HEK293T (cell line): ENCODE results near the gene LIX1.
"Not testable (repeated sequence)": the region's sequence is repeated elsewhere in the genome, so short reads cannot be mapped to it uniquely, and the experiment has no call there.

Experiments
- CTCF ChIA-PET: fragments of 350-600 bp; formaldehyde crosslinking; extraction: SDS; loops from one replicate; lab custom pipeline; 2021; ENCODE audit warnings: antibody characterized with exemption, inconsistent platforms; lab: Yijun Ruan, JAX
- POLR2A ChIA-PET: fragments of 350-600 bp; formaldehyde crosslinking; extraction: SDS; loops from one replicate; lab custom pipeline; 2020; ENCODE audit warnings: antibody characterized with exemption, inconsistent platforms; lab: Yijun Ruan, JAX
- DNase-seq: peaks from one replicate; pipeline ENCODE4 v3.0.0; 2012; ENCODE audit warnings: mixed read lengths; ENCODE audit errors: extremely low spot score
- ARNT ChIP-seq: fragments of 450-650 bp; IDR thresholded peaks from 2 replicates; pipeline ENCODE4 v1.6.1; 2017; ENCODE audit warnings: mild to moderate bottlenecking
- BHLHE40 ChIP-seq: fragments of 450-650 bp; IDR thresholded peaks from 2 replicates; pipeline ENCODE4 v1.6.1; 2016; ENCODE audit warnings: mild to moderate bottlenecking, moderate library complexity, borderline replicate concordance
- CTBP1 ChIP-seq: fragments of 450-650 bp; IDR thresholded peaks from 2 replicates; pipeline ENCODE4 v1.6.1; 2016; ENCODE audit warnings: borderline replicate concordance
- ELF4 ChIP-seq: fragments of 450-650 bp; IDR thresholded peaks from 2 replicates; pipeline ENCODE4 v1.6.1; 2017; ENCODE audit warnings: antibody characterized with exemption
- FOXA1 ChIP-seq: fragments of 450-650 bp; IDR thresholded peaks from 2 replicates; pipeline ENCODE4 v1.6.1; 2016; ENCODE audit warnings: mild to moderate bottlenecking
- FOXK2 ChIP-seq: fragments of 450-650 bp; IDR thresholded peaks from 2 replicates; pipeline ENCODE4 v1.6.1; 2016; ENCODE audit warnings: mild to moderate bottlenecking
- FOXM1 ChIP-seq: fragments of 450-650 bp; IDR thresholded peaks from 2 replicates; pipeline ENCODE4 v1.6.1; 2017; ENCODE audit warnings: mild to moderate bottlenecking, borderline replicate concordance
- HDGF ChIP-seq: fragments of 450-650 bp; IDR thresholded peaks from 2 replicates; pipeline ENCODE4 v1.6.1; 2017; ENCODE audit warnings: antibody characterized with exemption, borderline replicate concordance
- L3MBTL2 ChIP-seq: fragments of 450-650 bp; conservative IDR thresholded peaks from 2 replicates; pipeline ENCODE4 v1.6.1; 2016; ENCODE audit warnings: mild to moderate bottlenecking
- LEF1 ChIP-seq: fragments of 450-650 bp; IDR thresholded peaks from 2 replicates; pipeline ENCODE4 v1.6.1; 2017; ENCODE audit warnings: mild to moderate bottlenecking, borderline replicate concordance
- NFRKB ChIP-seq: fragments of 450-650 bp; IDR thresholded peaks from 2 replicates; pipeline ENCODE4 v1.6.1; 2016; ENCODE audit warnings: mild to moderate bottlenecking, moderate library complexity
- PKNOX1 ChIP-seq: fragments of 450-650 bp; IDR thresholded peaks from 2 replicates; pipeline ENCODE4 v1.6.1; 2016
- SP1 ChIP-seq: fragments of 450-650 bp; IDR thresholded peaks from 2 replicates; pipeline ENCODE4 v1.6.1; 2017
- SUZ12 ChIP-seq: fragments of 450-650 bp; IDR thresholded peaks from 2 replicates; pipeline ENCODE4 v1.6.1; 2016; ENCODE audit warnings: mild to moderate bottlenecking
- TARDBP ChIP-seq: fragments of 450-650 bp; IDR thresholded peaks from 2 replicates; pipeline ENCODE4 v1.6.1; 2016
- ZNF384 ChIP-seq: fragments of 450-650 bp; IDR thresholded peaks from 2 replicates; pipeline ENCODE4 v1.6.1; 2016

Gene LIX1

GRCh38 chr5:97090944-97091343, 51.5 kb downstream of the LIX1 start:
- DNase-seq = no peak
- POLR2A ChIA-PET = no interaction called here
- TF ChIP-seq HDGF (no peak), LEF1 (no peak), PKNOX1 (no peak), NFRKB (no peak), ZNF384 (no peak), ELF4 (no peak), CTBP1 (no peak), SP1 (no peak), FOXM1 (no peak), ARNT (no peak), FOXA1 (no peak), L3MBTL2 (no peak), FOXK2 (no peak), SUZ12 (no peak), TARDBP (no peak)
- CTCF ChIA-PET = no interaction called here

- ChIA-PET CTCF (interaction anchor here (0.6 to 0.7 kb wide), 2 partner anchors 62 to 1707 kb away, joined by 3 read pairs; no protein-coding TSS in a partner anchor), POLR2A (no interaction called here)
- no peak for DNase-seq
- TF ChIP-seq L3MBTL2 (no peak), FOXK2 (no peak), ZNF384 (no peak), BHLHE40 (no peak), HDGF (no peak), FOXA1 (no peak), NFRKB (no peak), SP1 (no peak)
These were observed 53.1 kb downstream of the LIX1 start for GRCh38 chr5:97089149-97089801.

- POLR2A ChIA-PET = no interaction called here
- CTCF ChIA-PET = interaction anchor here (0.6 to 0.7 kb wide), 3 partner anchors 63 to 1707 kb away, joined by 3 to 4 read pairs (median 3); no protein-coding TSS in a partner anchor
- no peak for TF ChIP-seq ELF4
- no peak for TF ChIP-seq LEF1
- no peak for TF ChIP-seq NFRKB
- TF ChIP-seq FOXK2 = no peak
- no peak for TF ChIP-seq CTBP1
- no peak for TF ChIP-seq ARNT
- TF ChIP-seq FOXA1 = no peak
- no peak for TF ChIP-seq L3MBTL2
- no peak for TF ChIP-seq TARDBP
- no peak for TF ChIP-seq HDGF
- no peak for TF ChIP-seq SUZ12
- no peak for TF ChIP-seq PKNOX1
- DNase-seq = no peak
These were observed 53.6 kb downstream of the LIX1 start for GRCh38 chr5:97088774-97089148.

GRCh38 chr5:97087138-97087537, 55.3 kb downstream of the LIX1 start:
- TF ChIP-seq CTBP1 (no peak), SUZ12 (no peak), HDGF (no peak), ELF4 (no peak), FOXA1 (no peak), ARNT (no peak), LEF1 (no peak), FOXK2 (no peak), NFRKB (no peak), ZNF384 (no peak), FOXM1 (no peak), L3MBTL2 (no peak), BHLHE40 (no peak), PKNOX1 (no peak), TARDBP (no peak)
- DNase-seq = no peak
- ChIA-PET POLR2A (no interaction called here), CTCF (no interaction called here)

GRCh38 chr5:97085459-97086181, 56.8 kb downstream of the LIX1 start:
- POLR2A ChIA-PET = no interaction called here
- no peak for DNase-seq
- CTCF ChIA-PET = no interaction called here
- no peak for TF ChIP-seq BHLHE40
- no peak for TF ChIP-seq FOXM1
- TF ChIP-seq L3MBTL2 = no peak

- CTCF ChIA-PET = interaction anchor here (0.5 to 0.7 kb wide), 2 partner anchors 10 to 95 kb away, joined by 3 to 4 read pairs; no protein-coding TSS in a partner anchor
- POLR2A ChIA-PET, DNase-seq: not testable (repeated sequence)
These were observed 57.5 kb downstream of the LIX1 start for GRCh38 chr5:97084782-97085458.
